ENCODE results near the gene SAPCD2.

SAPCD2 gene

GRCh38 chr9:137110911-137111787, 40.8 kb upstream of the SAPCD2 start:
- TF ChIP-seq CTCF (IDR thresholded peaks at IDR 0.05; ENCODE audit: insufficient read depth, low read length, poor library complexity, severe bottlenecking) = no peak
- Histone ChIP-seq H3K36me3 (ENCODE audit: control insufficient read depth, insufficient read depth, low read length) (peaks cover 33% of the 10 kb centered on the region), H3K27me3 (replicated peaks; ENCODE audit: control insufficient read depth, insufficient read depth, low read length) (no peaks in the 10 kb centered on the region)

GRCh38 chr9:137110147-137110910, 40.0 kb upstream of the SAPCD2 start:
- H3K27me3 ChIP-seq (replicated peaks; ENCODE audit: control insufficient read depth, insufficient read depth, low read length) = no peaks in the 10 kb centered on the region
- DNase-seq (ENCODE audit: extremely low read depth, insufficient read length) = no peak
- peaks cover 36% of the 10 kb centered on the region for H3K36me3 ChIP-seq (ENCODE audit: control insufficient read depth, insufficient read depth, low read length)
- no peak overlapping the region for H3K4me3 ChIP-seq (replicated peaks; ENCODE audit: low read depth, low read length)
- TF ChIP-seq CTCF (IDR thresholded peaks at IDR 0.05; ENCODE audit: insufficient read depth, low read length, poor library complexity, severe bottlenecking) = no peak

More at GRCh38 chr9:137110911-137111787, 40.8 kb upstream of the SAPCD2 start:
- DNase-seq (ENCODE audit: extremely low read depth, insufficient read length) = no peak
- H3K4me3 ChIP-seq (replicated peaks; ENCODE audit: low read depth, low read length) = no peak overlapping the region

- no peak for TF ChIP-seq CTCF (IDR thresholded peaks at IDR 0.05; ENCODE audit: insufficient read depth, low read length, poor library complexity, severe bottlenecking)
- H3K27me3 ChIP-seq (replicated peaks; ENCODE audit: control insufficient read depth, insufficient read depth, low read length) = no peaks in the 10 kb centered on the region
- H3K4me3 ChIP-seq (replicated peaks; ENCODE audit: low read depth, low read length) = no peak overlapping the region
- no peak for DNase-seq (ENCODE audit: extremely low read depth, insufficient read length)
- peaks cover 37% of the 10 kb centered on the region for H3K36me3 ChIP-seq (ENCODE audit: control insufficient read depth, insufficient read depth, low read length)
These were observed 39.1 kb upstream of the SAPCD2 start for GRCh38 chr9:137109250-137110146.

DNA sequence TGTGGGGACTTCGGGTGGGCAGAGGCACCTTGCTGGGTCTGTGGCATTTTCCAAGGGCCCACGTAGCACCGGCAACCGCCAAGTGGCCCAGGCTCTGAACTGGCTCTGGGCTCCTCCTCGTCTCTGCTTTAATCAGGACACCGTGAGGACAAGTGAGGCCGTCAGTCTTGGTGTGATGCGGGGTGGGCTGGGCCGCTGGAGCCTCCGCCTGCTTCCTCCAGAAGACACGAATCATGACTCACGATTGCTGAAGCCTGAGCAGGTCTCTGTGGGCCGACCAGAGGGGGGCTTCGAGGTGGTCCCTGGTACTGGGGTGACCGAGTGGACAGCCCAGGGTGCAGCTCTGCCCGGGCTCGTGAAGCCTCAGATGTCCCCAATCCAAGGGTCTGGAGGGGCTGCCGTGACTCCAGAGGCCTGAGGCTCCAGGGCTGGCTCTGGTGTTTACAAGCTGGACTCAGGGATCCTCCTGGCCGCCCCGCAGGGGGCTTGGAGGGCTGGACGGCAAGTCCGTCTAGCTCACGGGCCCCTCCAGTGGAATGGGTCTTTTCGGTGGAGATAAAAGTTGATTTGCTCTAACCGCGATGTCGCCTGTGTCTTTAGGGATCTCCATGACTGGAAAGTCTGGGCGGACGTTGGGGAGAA, 38.4 kb upstream of the SAPCD2 start:
- H3K4me3 ChIP-seq (replicated peaks; ENCODE audit: low read depth, low read length) = no peak overlapping the region
- DNase-seq (ENCODE audit: extremely low read depth, insufficient read length) = no peak
- no peaks in the 10 kb centered on the region for H3K27me3 ChIP-seq (replicated peaks; ENCODE audit: control insufficient read depth, insufficient read depth, low read length)
- peaks cover 40% of the 10 kb centered on the region for H3K36me3 ChIP-seq (ENCODE audit: control insufficient read depth, insufficient read depth, low read length)
- TF ChIP-seq CTCF (IDR thresholded peaks at IDR 0.05; ENCODE audit: insufficient read depth, low read length, poor library complexity, severe bottlenecking) = no peak

DNA sequence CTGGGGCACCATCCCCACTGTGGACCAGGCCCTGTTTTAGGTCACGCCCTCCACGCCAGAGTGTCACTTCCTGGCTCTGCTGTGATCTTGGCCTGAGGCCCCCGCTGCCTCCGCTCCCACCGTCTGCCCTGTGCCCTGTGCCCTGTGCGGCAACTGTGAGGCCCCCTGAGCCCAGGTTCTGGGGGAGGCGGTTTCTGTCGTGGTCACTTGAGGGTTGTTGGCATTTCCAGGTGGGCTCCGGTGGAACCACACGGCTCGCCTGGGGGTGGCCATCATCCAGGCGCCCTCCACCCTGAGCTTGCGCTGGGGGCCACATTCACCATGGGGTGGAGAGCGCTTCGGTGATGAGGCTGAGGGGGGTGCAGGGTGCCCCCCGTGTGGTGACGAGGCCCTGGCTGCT, 37.6 kb upstream of the SAPCD2 start:
- H3K4me3 ChIP-seq (replicated peaks; ENCODE audit: low read depth, low read length) = no peak overlapping the region
- no peaks in the 10 kb centered on the region for H3K27me3 ChIP-seq (replicated peaks; ENCODE audit: control insufficient read depth, insufficient read depth, low read length)
- DNase-seq (ENCODE audit: extremely low read depth, insufficient read length) = no peak
- H3K36me3 ChIP-seq (ENCODE audit: control insufficient read depth, insufficient read depth, low read length) = peaks cover 45% of the 10 kb centered on the region
- TF ChIP-seq CTCF (IDR thresholded peaks at IDR 0.05; ENCODE audit: insufficient read depth, low read length, poor library complexity, severe bottlenecking) = no peak
